ENCODE measurements around the gene PDE4B.

PDE4B gene

DNA sequence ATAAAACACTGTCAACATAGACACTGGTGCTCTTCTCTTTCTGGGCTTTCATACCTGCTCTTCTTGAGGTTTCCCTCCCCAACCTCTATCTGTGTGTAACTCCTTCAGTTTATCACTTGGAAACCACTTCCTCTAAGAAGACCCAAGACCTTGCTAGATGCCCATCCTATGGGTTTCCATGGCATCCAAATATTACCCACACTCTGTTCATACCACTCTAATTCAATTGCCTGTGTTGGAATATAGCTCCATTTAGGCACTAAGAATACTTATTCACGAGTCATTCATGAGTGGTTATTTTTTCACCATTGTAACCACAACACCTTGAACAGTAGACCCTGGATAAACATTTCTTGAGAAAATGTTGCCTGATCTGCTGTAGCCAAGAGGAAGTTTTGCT lies 510.1 kb downstream of the PDE4B start:
- in situ Hi-C loops (cut with MboI; ENCODE audit: low sequenced_read_pairs, unreplicated experiment): no loop called here
- no peak for DNase-seq (ENCODE audit: low spot score)
- TF ChIP-seq, protein P1, sequence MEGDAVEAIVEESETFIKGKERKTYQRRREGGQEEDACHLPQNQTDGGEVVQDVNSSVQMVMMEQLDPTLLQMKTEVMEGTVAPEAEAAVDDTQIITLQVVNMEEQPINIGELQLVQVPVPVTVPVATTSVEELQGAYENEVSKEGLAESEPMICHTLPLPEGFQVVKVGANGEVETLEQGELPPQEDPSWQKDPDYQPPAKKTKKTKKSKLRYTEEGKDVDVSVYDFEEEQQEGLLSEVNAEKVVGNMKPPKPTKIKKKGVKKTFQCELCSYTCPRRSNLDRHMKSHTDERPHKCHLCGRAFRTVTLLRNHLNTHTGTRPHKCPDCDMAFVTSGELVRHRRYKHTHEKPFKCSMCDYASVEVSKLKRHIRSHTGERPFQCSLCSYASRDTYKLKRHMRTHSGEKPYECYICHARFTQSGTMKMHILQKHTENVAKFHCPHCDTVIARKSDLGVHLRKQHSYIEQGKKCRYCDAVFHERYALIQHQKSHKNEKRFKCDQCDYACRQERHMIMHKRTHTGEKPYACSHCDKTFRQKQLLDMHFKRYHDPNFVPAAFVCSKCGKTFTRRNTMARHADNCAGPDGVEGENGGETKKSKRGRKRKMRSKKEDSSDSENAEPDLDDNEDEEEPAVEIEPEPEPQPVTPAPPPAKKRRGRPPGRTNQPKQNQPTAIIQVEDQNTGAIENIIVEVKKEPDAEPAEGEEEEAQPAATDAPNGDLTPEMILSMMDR (IDR thresholded peaks at IDR 0.05; ENCODE audit: borderline replicate concordance, control extremely low read depth, extremely low read depth, insufficient read depth, missing control alignments): no peak

DNA sequence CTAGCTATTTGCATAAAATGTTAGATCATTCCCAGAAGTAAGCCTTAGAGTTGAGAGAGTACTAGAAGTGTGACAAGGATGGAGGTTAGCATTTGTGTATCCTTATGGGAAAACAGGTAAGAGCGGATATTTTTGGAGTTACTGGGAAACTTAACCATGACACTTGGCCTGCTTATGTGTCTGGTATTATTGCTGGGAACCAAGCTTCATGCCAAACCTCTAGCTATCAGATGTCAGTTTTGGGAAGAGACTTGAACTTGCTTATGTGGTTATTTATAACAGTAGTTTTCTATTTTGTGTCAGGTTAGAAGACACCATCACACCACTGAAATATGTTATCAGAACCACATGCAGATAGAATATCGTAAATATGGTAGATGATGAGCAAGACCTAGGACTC lies 511.0 kb downstream of the PDE4B start:
- in situ Hi-C loops (cut with MboI; ENCODE audit: low sequenced_read_pairs, unreplicated experiment): no loop called here
- no peak for DNase-seq (ENCODE audit: low spot score)
- TF ChIP-seq, protein P1 (IDR thresholded peaks at IDR 0.05; ENCODE audit: borderline replicate concordance, control extremely low read depth, extremely low read depth, insufficient read depth, missing control alignments): no peak

DNA sequence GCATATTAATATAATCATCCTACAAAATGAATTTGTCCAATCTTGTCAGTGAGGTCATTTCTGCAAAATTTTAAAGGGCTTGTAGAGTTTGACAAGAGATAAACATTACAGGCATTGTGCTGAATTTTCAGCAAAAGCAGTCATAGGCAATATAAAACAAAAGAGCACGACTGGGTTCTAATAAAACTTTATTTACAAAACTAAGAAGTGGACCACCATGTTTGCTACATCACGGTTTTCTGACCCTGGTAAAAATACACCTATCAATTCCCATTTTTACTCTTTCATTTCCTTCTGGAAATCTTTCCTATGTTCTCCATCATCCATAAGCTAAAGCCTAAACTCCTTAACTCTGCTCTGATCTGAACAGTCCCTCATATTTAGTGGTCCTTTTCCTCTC lies 511.4 kb downstream of the PDE4B start:
- DNase-seq (ENCODE audit: low spot score): no peak
- TF ChIP-seq, protein P1 (IDR thresholded peaks at IDR 0.05; ENCODE audit: borderline replicate concordance, control extremely low read depth, extremely low read depth, insufficient read depth, missing control alignments): no peak
- in situ Hi-C loops (cut with MboI; ENCODE audit: low sequenced_read_pairs, unreplicated experiment): no loop called here

DNA sequence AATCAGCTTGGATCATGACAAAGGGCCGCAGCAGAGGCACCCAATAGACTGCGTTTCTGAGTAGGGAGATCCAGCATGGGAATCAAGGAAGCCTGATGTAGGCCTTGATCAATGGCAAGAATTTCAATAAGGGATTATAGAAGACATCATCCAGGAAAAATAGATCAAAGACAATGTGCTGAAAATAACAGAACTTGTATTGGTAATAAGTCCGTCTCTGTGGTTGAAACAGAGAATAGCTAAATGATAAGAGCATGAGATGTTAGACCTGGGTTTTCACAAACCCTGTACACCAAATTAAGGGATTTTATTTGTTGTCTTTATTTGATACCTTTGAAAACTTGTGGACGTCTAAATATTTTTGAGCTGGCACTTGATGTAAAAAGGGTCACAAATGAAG lies 513.2 kb downstream of the PDE4B start:
- TF ChIP-seq, protein P1 (IDR thresholded peaks at IDR 0.05; ENCODE audit: borderline replicate concordance, control extremely low read depth, extremely low read depth, insufficient read depth, missing control alignments): no peak
- DNase-seq (ENCODE audit: low spot score): no peak
- in situ Hi-C loops (cut with MboI; ENCODE audit: low sequenced_read_pairs, unreplicated experiment): no loop called here

DNA sequence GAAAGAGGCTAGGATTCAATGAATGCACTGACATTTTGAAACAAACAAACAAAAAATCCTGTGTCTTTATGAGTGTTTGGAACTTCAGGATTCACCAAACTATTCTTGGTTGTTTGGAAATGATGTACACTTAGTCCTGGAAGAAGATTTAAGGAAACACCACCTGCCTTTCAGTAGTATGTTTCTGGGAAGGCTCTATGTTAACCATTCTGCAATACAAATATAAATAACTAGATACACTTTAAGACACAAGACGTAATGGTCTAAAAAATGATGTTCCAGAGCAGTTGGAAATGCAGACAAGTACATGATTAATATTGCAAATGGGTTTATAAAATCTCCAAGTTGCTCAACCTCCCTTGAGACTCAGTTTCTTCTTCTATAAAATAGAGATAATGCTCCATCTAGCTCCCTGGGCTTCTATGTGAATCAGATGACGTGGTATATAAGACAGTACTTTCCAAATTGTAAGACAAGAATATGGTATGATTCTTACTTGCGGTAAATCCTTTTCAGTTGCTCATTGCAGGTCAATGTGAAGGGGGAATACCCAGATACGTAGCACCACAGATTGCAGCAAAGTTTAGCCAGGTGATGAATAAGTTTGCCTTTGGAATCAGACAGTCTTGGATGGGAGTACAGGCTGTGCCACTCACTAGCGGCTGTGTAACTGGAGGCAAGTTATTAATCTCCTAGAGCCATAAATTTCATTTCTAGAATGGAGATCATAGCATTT lies 516.5 kb downstream of the PDE4B start:
- no peak for DNase-seq (ENCODE audit: low spot score)
- TF ChIP-seq, protein P1 (IDR thresholded peaks at IDR 0.05; ENCODE audit: borderline replicate concordance, control extremely low read depth, extremely low read depth, insufficient read depth, missing control alignments): no peak
- in situ Hi-C loops (cut with MboI; ENCODE audit: low sequenced_read_pairs, unreplicated experiment): no loop called here

DNA sequence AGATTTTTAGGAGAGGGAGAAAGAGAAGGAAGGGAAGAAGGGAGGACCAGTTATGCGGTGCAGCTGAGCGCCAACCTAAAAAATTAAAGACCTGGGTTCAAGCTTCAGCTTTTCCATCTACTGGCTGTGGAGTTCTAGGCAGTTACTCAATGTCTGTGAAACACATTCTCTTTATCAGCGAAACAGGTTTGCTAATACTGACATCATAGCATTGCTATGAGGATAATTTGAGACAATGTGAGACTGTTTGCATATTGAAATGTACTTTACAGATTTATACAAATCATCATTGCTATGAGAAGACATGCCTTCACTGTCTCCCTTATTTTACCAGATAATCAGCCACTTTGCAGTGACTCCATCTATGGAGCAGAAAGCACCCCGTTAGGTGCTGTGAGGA lies 518.4 kb downstream of the PDE4B start:
- in situ Hi-C loops (cut with MboI; ENCODE audit: low sequenced_read_pairs, unreplicated experiment): no loop called here
- no peak for DNase-seq (ENCODE audit: low spot score)
- TF ChIP-seq, protein P1 (IDR thresholded peaks at IDR 0.05; ENCODE audit: borderline replicate concordance, control extremely low read depth, extremely low read depth, insufficient read depth, missing control alignments): no peak

Data from GM13976 (cell line).